GM10266 (cell line): ENCODE measurements around the gene NTNG2.

Experiments used
- DNase-seq: peaks from one replicate; pipeline ENCODE4 v3.0.0; 2012; ENCODE audit errors: extremely low spot score
- TF ChIP-seq, protein P1 (sequence below): IDR thresholded peaks from 2 replicates; pipeline ENCODE4 v1.5.1; 2012; ENCODE audit warnings: mild to moderate bottlenecking, low read depth; ENCODE audit not compliant: control insufficient read depth, insufficient read depth; ENCODE audit errors: missing control alignments

Gene NTNG2

DNA sequence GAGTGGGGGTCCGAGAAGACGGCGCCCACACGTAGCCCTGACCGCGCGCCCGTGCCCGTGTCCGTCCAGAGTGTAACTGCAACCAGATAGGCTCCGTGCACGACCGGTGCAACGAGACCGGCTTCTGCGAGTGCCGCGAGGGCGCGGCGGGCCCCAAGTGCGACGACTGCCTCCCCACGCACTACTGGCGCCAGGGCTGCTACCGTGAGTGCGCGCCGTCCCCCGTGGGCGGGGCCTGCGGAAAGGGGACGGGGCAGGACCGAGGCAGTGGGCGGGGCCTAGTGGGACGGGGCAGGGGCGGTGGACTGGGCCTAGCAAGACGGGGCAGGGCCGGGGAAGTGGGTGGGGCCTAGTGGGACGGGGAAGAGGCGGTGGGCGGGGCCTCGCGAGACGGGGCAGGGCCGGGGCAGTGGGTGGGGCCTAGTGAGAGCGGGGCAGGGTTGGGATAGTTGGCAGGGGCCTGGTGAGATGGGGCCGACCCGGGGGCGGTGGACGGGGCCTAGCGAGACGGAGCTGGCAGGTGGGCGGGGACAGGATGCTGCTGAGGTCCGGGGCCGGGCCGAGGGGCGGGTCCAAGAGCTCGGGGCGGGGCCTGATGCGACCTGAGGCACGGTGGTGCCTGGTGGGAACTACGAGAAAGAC, 79.1 kb downstream of the NTNG2 start:
- TF ChIP-seq, protein P1, sequence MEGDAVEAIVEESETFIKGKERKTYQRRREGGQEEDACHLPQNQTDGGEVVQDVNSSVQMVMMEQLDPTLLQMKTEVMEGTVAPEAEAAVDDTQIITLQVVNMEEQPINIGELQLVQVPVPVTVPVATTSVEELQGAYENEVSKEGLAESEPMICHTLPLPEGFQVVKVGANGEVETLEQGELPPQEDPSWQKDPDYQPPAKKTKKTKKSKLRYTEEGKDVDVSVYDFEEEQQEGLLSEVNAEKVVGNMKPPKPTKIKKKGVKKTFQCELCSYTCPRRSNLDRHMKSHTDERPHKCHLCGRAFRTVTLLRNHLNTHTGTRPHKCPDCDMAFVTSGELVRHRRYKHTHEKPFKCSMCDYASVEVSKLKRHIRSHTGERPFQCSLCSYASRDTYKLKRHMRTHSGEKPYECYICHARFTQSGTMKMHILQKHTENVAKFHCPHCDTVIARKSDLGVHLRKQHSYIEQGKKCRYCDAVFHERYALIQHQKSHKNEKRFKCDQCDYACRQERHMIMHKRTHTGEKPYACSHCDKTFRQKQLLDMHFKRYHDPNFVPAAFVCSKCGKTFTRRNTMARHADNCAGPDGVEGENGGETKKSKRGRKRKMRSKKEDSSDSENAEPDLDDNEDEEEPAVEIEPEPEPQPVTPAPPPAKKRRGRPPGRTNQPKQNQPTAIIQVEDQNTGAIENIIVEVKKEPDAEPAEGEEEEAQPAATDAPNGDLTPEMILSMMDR, result no peak
- peak; percentile 99 for DNase-seq

DNA sequence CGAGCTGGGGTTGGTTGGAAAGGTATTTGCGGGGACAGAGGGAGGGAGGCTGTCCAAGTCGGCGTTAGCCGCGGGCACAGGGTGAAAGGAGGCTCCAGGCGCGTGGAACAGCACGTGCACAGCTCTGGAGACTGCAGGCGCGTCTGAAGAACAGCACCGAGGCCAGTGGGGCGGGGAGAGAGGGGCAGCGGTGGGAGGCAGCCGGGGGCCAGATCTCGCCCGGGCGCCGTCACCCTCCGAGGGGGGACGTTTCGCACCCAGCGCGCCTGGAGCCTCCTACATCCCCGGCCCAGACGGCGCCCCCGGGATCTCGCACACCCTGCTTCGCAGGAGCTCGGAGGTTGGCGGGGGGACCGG, 79.6 kb downstream of the NTNG2 start:
- DNase-seq, result no peak
- TF ChIP-seq, protein P1, result no peak

DNA sequence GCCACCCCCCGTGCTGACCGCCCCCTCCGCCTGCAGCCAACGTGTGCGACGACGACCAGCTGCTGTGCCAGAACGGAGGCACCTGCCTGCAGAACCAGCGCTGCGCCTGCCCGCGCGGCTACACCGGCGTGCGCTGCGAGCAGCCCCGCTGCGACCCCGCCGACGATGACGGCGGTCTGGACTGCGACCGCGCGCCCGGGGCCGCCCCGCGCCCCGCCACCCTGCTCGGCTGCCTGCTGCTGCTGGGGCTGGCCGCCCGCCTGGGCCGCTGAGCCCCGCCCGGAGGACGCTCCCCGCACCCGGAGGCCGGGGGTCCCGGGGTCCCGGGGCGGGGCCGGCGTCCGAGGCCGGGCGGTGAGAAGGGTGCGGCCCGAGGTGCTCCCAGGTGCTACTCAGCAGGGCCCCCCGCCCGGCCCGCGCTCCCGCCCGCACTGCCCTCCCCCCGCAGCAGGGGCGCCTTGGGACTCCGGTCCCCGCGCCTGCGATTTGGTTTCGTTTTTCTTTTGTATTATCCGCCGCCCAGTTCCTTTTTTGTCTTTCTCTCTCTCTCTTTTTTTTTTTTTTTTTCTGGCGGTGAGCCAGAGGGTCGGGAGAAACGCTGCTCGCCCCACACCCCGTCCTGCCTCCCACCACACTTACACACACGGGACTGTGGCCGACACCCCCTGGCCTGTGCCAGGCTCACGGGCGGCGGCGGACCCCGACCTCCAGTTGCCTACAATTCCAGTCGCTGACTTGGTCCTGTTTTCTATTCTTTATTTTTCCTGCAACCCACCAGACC, 80.2 kb downstream of the NTNG2 start:
- DNase-seq, result peak; percentile 67
- TF ChIP-seq, protein P1, result no peak

DNA sequence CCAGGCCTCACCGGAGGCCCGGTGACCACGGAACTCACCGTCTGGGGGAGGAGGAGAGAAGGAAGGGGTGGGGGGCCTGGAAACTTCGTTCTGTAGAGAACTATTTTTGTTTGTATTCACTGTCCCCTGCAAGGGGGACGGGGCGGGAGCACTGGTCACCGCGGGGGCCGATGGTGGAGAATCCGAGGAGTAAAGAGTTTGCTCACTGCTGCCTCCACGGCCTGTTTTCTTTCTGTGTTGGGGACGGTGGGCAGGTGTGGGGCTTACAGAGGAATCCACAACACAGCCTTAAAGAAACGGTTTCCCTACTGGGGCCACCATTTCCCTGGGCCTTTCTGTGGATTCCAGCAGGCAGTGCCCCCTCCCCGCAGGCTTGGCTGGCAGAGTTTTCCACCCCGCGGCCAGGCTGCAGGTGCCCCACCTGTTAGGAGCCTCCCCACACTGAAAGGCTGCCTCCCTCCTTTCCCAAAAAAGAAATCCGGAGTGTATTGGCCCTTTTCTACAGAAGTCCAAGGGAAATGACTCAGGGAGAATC, 80.8 kb downstream of the NTNG2 start:
- TF ChIP-seq, protein P1, result no peak
- peak; percentile 44 for DNase-seq

DNA sequence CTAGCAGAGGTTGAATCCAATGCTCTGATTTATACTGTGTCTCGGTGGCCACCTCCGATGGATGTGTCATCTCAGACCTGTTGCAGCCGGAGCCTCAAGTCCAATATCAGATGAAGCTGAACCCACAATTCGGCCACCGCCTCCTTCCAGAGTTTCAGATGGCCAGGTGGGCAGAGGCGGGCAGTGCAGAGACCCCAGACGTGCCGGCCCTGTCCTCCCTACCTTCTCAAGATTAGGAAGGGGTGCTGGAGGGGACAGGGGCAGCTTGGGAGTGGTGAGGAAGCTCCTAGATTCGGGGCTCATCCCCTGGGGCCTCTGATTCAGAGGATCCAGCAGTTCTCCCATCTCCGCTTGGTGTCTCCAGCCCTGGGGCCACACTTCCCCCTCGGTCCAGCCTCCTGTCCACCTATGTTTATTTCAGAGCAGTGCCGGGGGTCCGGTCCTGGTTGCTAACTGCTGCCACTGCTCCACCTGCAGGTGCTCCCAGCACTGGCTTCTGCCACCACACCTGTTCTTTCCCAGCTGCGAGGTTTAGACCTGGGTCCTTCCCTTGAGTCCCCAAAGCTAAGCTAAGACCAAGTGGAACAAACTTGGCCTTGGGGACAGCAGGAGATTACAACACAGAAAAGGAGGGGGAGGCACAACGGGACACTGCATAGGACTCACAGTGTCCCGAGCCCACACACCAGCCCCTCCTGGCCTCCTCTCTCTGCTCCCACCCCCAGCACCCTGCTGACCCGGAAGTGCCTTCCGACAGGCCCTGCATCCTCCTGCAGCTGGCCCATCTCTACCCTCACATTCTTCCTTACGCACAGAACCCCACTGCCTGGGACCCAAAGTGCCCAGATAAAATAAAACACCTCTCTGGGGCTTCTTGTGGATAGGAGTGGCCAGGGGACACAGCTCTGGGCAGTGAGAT, 81.6 kb downstream of the NTNG2 start:
- TF ChIP-seq, protein P1, result no peak
- no peak for DNase-seq

DNA sequence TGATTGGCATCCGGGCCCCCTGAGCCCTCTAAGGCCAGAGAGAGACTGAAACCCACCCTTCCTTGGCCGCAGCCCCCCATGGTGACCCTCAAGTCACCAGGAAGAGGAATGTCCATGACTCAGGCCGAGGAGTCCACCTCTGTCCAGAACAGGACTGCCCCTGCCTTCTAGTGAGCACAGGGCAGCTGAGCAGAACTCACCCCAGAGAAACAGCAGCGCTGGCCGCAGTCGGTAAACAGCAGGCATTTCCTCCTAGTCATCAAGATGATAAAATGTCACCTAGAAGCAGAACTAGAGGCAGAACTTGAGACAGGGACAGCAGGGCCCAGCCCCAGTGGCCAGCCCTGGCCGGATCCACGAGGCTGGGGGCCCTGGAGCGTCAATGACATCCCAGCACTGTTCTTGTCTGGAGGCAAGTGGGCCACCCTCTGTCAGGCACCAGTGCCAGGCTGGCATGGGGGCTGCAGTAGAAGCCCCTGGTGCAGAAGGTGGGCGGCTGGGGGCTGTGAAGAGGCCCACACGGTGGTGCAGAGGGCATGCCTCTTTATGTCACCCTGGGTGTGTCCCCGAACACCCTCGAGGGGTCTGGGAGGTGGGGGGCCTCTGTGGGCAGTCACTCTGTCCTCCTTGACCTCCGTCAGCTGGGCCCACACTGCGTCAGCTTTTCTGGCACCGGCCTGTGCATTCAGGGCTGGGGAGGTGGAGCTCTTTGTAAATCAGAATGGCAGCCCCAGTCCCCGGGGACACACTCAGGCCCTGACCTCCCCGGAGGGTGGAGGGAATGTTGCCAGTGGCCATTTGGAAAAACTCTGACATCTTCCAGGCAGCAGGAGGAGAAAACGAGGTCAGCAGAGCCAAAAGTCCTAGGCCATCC, 83.0 kb downstream of the NTNG2 start:
- no peak for DNase-seq
- TF ChIP-seq, protein P1, result no peak
